ENCODE results near the gene GLB1L2.

DNA sequence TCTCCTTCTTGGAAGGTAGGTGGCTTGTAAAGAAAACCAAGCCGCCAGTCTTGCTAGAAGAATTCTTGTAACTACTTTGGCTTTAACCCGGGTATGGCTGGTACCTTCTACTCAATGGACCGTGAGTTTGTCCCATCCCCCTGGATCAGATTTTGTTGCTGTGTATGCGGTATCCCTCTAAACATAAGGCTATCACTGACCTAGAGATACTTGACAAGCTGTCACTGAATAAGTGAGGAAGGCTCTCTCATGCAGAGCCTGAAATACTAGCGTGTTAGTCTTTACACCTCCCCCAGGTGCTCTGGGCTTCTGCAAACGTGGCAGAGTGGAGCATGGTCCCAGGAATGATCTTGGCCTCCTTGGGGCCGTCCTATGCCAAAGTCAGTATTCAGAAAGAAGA, 34.5 kb downstream of the GLB1L2 start:
- TF ChIP-seq, protein P1, sequence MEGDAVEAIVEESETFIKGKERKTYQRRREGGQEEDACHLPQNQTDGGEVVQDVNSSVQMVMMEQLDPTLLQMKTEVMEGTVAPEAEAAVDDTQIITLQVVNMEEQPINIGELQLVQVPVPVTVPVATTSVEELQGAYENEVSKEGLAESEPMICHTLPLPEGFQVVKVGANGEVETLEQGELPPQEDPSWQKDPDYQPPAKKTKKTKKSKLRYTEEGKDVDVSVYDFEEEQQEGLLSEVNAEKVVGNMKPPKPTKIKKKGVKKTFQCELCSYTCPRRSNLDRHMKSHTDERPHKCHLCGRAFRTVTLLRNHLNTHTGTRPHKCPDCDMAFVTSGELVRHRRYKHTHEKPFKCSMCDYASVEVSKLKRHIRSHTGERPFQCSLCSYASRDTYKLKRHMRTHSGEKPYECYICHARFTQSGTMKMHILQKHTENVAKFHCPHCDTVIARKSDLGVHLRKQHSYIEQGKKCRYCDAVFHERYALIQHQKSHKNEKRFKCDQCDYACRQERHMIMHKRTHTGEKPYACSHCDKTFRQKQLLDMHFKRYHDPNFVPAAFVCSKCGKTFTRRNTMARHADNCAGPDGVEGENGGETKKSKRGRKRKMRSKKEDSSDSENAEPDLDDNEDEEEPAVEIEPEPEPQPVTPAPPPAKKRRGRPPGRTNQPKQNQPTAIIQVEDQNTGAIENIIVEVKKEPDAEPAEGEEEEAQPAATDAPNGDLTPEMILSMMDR (IDR thresholded peaks at IDR 0.05) = no peak
- TF ChIP-seq POLR2A (IDR thresholded peaks at IDR 0.05) = no peak

All from testis (tissue), 2 donors.